ENCODE results near the gene NR1H2. TPM values are rescaled to one million over a fixed set of nuclear protein-coding genes. Genes with fewer than 3 reads are reported as not detected.

NR1H2 gene
- total and polyA plus RNA-seq, 10 of the 15 experiments (the other 5 are each of a cell fraction or from before 2014, with no cell fraction given): 0.05 to 54.2 (median 35.1) TPM

DNA sequence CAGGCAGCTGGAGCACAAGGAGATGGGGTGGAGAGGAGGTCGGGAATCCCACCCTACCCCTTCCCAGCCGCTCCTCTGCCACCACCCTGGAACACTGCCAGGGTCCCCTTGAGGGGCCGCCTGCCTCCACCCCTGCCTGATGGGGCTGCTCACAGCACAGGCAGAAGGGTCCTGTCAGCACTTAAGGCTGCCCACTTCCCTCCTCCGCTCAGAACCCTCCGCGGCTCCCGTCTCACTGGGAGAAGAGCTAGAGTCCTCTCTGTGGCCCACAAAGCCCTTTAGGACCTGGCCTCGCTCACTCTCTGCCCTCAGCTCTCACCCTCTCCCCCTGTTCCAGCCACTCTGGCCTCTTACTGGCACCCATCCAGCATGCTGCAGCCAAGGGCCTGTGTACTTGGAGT, 4.5 kb downstream of the NR1H2 start:
- Histone ChIP-seq H3K79me2 (ENCODE audit: control insufficient read depth, insufficient read depth, low read length) (peaks cover 18% of the 10 kb centered on the region), H3K36me3 (ENCODE audit: control insufficient read depth in 2 of 2, insufficient read depth in 2 of 2, low read length in 1 of 2) (peaks cover 5 to 16% of the 10 kb centered on the region in 2 experiments; a peak in 3 of 4 replicates), H2AFZ (ENCODE audit: control insufficient read depth, low read depth, low read length) (no peak overlapping the region), H4K20me1 (ENCODE audit: control insufficient read depth, insufficient read depth) (no peaks in the 10 kb centered on the region), H3K4me1 (ENCODE audit: control insufficient read depth, insufficient read depth, low read length) (peaks cover 7% of the 10 kb centered on the region; the same call in 1 of the 2 replicates), H3K27ac (ENCODE audit: control insufficient read depth, insufficient read depth) (no peak overlapping the region), H3K9me3 (replicated peaks; ENCODE audit: control insufficient read depth, insufficient read depth, low read length) (no peaks in the 10 kb centered on the region), H3K9ac (ENCODE audit: control insufficient read depth, insufficient read depth, low read length) (no peak overlapping the region), H3K4me2 (ENCODE audit: control insufficient read depth, insufficient read depth) (no peak overlapping the region), H3K4me3 (no peak overlapping the region), H3K27me3 (replicated peaks in 1 of 2; ENCODE audit: control insufficient read depth in 2 of 2, insufficient read depth in 2 of 2, low read length in 1 of 2) (no peaks in the 10 kb centered on the region)
- no peak for FAIRE-seq
- intact Hi-C loops (cut with micrococcal nuclease; ENCODE audit: unreplicated experiment) (no loop called here), in situ Hi-C loops (cut with MboI) (no loop called here)
- RAD21 ChIA-PET (ENCODE audit: unreplicated experiment): no interaction called here
- WGBS (ENCODE audit: insufficient coverage, insufficient replicate concordance, low lambda C conversion rate, missing lambda C conversion rate): 92% methylated on average over 7 of the region's 8 CpGs
- ATAC-seq: no peak
- no peak for DNase-seq (ENCODE audit: low read depth, low spot score)
- no TSS peak for BruUV-seq (replicated peaks)
- TF ChIP-seq, protein P1, sequence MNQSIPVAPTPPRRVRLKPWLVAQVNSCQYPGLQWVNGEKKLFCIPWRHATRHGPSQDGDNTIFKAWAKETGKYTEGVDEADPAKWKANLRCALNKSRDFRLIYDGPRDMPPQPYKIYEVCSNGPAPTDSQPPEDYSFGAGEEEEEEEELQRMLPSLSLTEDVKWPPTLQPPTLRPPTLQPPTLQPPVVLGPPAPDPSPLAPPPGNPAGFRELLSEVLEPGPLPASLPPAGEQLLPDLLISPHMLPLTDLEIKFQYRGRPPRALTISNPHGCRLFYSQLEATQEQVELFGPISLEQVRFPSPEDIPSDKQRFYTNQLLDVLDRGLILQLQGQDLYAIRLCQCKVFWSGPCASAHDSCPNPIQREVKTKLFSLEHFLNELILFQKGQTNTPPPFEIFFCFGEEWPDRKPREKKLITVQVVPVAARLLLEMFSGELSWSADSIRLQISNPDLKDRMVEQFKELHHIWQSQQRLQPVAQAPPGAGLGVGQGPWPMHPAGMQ (IDR thresholded peaks at IDR 0.05; ENCODE audit: borderline replicate concordance): no peak
- SMC1A ChIA-PET (ENCODE audit: uncharacterized antibody, unreplicated experiment): no interaction called here
- CTCF ChIA-PET: no interaction called here
- POLR2A ChIA-PET: no interaction called here

DNA sequence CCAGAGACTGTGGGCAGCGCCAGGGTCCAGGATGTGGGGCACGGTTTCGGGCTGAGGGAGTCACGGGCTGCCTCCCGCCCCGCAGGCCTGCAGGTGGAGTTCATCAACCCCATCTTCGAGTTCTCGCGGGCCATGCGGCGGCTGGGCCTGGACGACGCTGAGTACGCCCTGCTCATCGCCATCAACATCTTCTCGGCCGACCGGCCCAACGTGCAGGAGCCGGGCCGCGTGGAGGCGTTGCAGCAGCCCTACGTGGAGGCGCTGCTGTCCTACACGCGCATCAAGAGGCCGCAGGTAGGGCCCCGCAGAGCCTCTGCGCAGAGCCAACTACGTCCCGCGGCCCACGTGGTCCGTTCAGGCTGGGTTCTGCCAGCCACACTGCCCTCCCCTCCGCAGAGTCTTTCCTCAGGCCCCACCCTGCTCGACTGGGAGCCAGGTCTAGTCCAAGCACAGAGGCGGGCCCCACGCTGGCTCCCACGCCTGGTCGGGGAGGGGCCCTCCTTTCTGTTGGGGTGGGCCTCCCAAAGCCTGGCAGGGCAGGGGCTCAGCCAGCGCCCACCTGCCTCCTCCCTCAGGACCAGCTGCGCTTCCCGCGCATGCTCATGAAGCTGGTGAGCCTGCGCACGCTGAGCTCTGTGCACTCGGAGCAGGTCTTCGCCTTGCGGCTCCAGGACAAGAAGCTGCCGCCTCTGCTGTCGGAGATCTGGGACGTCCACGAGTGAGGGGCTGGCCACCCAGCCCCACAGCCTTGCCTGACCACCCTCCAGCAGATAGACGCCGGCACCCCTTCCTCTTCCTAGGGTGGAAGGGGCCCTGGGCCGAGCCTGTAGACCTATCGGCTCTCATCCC, 5.8 kb downstream of the NR1H2 start:
- H2AFZ ChIP-seq (ENCODE audit: control insufficient read depth, low read depth, low read length): no peak overlapping the region
- H4K20me1 ChIP-seq (ENCODE audit: control insufficient read depth, insufficient read depth): no peaks in the 10 kb centered on the region
- peaks cover 8 to 19% of the 10 kb centered on the region in 2 experiments; a peak in 3 of 4 replicates for H3K36me3 ChIP-seq (ENCODE audit: control insufficient read depth in 2 of 2, insufficient read depth in 2 of 2, low read length in 1 of 2)
- WGBS (ENCODE audit: insufficient coverage, insufficient replicate concordance, low lambda C conversion rate, missing lambda C conversion rate): 96% methylated on average over 58 of the region's 58 CpGs
- intact Hi-C loops (cut with micrococcal nuclease; ENCODE audit: unreplicated experiment): no loop called here
- no peak for ATAC-seq
- H3K9ac ChIP-seq (ENCODE audit: control insufficient read depth, insufficient read depth, low read length): no peak overlapping the region
- FAIRE-seq: no peak
- peaks cover 6% of the 10 kb centered on the region; the same call in 1 of the 2 replicates for H3K4me1 ChIP-seq (ENCODE audit: control insufficient read depth, insufficient read depth, low read length)
- BruUV-seq (replicated peaks): no TSS peak
- ChIA-PET RAD21 (ENCODE audit: unreplicated experiment) (no interaction called here), CTCF (no interaction called here), POLR2A (no interaction called here), SMC1A (ENCODE audit: uncharacterized antibody, unreplicated experiment) (no interaction called here)
- in situ Hi-C loops (cut with MboI): no loop called here
- peaks cover 23% of the 10 kb centered on the region for H3K79me2 ChIP-seq (ENCODE audit: control insufficient read depth, insufficient read depth, low read length)
- H3K27ac ChIP-seq (ENCODE audit: control insufficient read depth, insufficient read depth): no peak overlapping the region
- no peaks in the 10 kb centered on the region for H3K27me3 ChIP-seq (replicated peaks in 1 of 2; ENCODE audit: control insufficient read depth in 2 of 2, insufficient read depth in 2 of 2, low read length in 1 of 2)
- no peaks in the 10 kb centered on the region for H3K9me3 ChIP-seq (replicated peaks; ENCODE audit: control insufficient read depth, insufficient read depth, low read length)
- TF ChIP-seq ZBED1 (IDR thresholded peaks at IDR 0.05; ENCODE audit: borderline replicate concordance) (no peak), BCL11A (IDR thresholded peaks at IDR 0.05; ENCODE audit: low read depth, low read length) (no peak), POLR2A (IDR thresholded peaks at IDR 0.05; ENCODE audit: low read depth, low read length) (peak; percentile 47)
- no peak overlapping the region for H3K4me3 ChIP-seq
- no peak overlapping the region for H3K4me2 ChIP-seq (ENCODE audit: control insufficient read depth, insufficient read depth)
- DNase-seq (ENCODE audit: low read depth, low spot score): no peak

All from GM12878 (cell line).